SU-DHL-6 (cell line): Measurements from ENCODE around the gene CNBD2.

Experiments used
- H2AFZ ChIP-seq: fragments of 200-600 bp; sonication (generic); 2 replicates; pipeline ENCODE4 v1.6.1; 2014; ENCODE audit warnings: low read depth, mild to moderate bottlenecking, moderate library complexity, mixed read lengths, antibody characterized with exemption, low read length; ENCODE audit not compliant: severe bottlenecking
- H3F3A ChIP-seq: fragments of 200-600 bp; shearing (Covaris generic); 2 replicates; pipeline ENCODE4 v1.6.0; 2016; ENCODE audit warnings: antibody characterized with exemption, mild to moderate bottlenecking; ENCODE audit not compliant: insufficient read depth
- H3K27ac ChIP-seq: fragments of 200-600 bp; sonication (generic); 2 replicates; pipeline ENCODE4 v1.5.1; 2016; ENCODE audit warnings: low read depth, mild to moderate bottlenecking, low read length, moderate library complexity, mixed read lengths
- H3K27me3 ChIP-seq: fragments of 200-600 bp; sonication (generic), shearing (Covaris generic); 2 replicates; pipeline ENCODE4 v1.6.0; 2014; ENCODE audit warnings: mild to moderate bottlenecking, low read length
- H3K36me3 ChIP-seq: fragments of 200-600 bp; sonication (generic); 2 replicates; pipeline ENCODE4 v1.6.1; 2014; ENCODE audit warnings: mild to moderate bottlenecking, low read length, mixed read lengths
- H3K4me2 ChIP-seq: fragments of 300-600, 200-600 bp; shearing (Covaris generic), sonication (generic); 2 replicates; pipeline ENCODE4 v1.6.0; 2014; ENCODE audit warnings: low read length, low read depth, mild to moderate bottlenecking; ENCODE audit not compliant: poor library complexity, severe bottlenecking
- H3K4me3 ChIP-seq: fragments of 200-600 bp; sonication (generic); 2 replicates; pipeline ENCODE4 v1.5.1; 2014; ENCODE audit warnings: antibody characterized with exemption, low read length, mild to moderate bottlenecking, mixed read lengths; ENCODE audit not compliant: insufficient read depth, poor library complexity, severe bottlenecking
- H3K79me2 ChIP-seq: fragments of 200-600 bp; sonication (generic); 2 replicates; pipeline ENCODE4 v1.6.1; 2014; ENCODE audit warnings: mild to moderate bottlenecking, low read length, moderate library complexity; ENCODE audit not compliant: insufficient read depth
- H3K9ac ChIP-seq: fragments of 200-600 bp; sonication (generic); 2 replicates; pipeline ENCODE4 v1.7.0; 2014; ENCODE audit warnings: mild to moderate bottlenecking, low read length
- H3K9me2 ChIP-seq: fragments of 200-600 bp; sonication (generic); replicated peaks from 2 replicates; pipeline ENCODE4 v1.6.1; 2014; ENCODE audit warnings: low read length; ENCODE audit not compliant: insufficient read depth
- H3K9me3 ChIP-seq: fragments of 200-600 bp; sonication (generic); 2 replicates; pipeline ENCODE4 v1.6.1; 2014; ENCODE audit warnings: low read length, mixed read lengths; ENCODE audit not compliant: insufficient read depth
- H4K20me1 ChIP-seq: fragments of 200-600 bp; sonication (generic); 2 replicates; pipeline ENCODE4 v1.6.1; 2014; ENCODE audit warnings: low read depth, mild to moderate bottlenecking, antibody characterized with exemption, low read length, moderate library complexity, mixed read lengths
- CTCF ChIP-seq: fragments of 200-600 bp; sonication (generic); IDR thresholded peaks from one replicate; pipeline ENCODE4 v1.5.1; 2017; ENCODE audit warnings: antibody characterized with exemption, mild to moderate bottlenecking, low read length, moderate library complexity; ENCODE audit not compliant: insufficient read depth, poor library complexity, severe bottlenecking
- EZH2phosphoT487 ChIP-seq: fragments of 200-600 bp; sonication (generic), shearing (Covaris generic); conservative IDR thresholded peaks from 2 replicates; pipeline ENCODE4 v1.6.1; 2018; ENCODE audit warnings: mild to moderate bottlenecking, antibody characterized with exemption, low read length, moderate library complexity, mixed read lengths

CNBD2 gene

GRCh38 chr20:36010076-36010475, 41.7 kb downstream of the CNBD2 start:
- Histone ChIP-seq H3K9me3 (no peaks in the 10 kb centered on the region), H3K27ac (no peak overlapping the region), H4K20me1 (no peaks in the 10 kb centered on the region), H2AFZ (no peak overlapping the region), H3F3A (no peaks in the 10 kb centered on the region), H3K4me3 (no peak overlapping the region), H3K36me3 (no peaks in the 10 kb centered on the region), H3K9ac (no peak overlapping the region), H3K9me2 (no peaks in the 10 kb centered on the region), H3K79me2 (no peaks in the 10 kb centered on the region), H3K27me3 (no peaks in the 10 kb centered on the region), H3K4me2 (no peak overlapping the region)
- TF ChIP-seq CTCF (no peak), EZH2phosphoT487 (no peak)

- Histone ChIP-seq H3K9me3 (no peaks in the 10 kb centered on the region), H4K20me1 (no peaks in the 10 kb centered on the region), H3K9me2 (no peaks in the 10 kb centered on the region), H3K27ac (no peak overlapping the region), H3K36me3 (no peaks in the 10 kb centered on the region), H3F3A (no peaks in the 10 kb centered on the region), H3K4me3 (no peak overlapping the region), H3K9ac (no peak overlapping the region), H3K4me2 (no peak overlapping the region), H3K27me3 (no peaks in the 10 kb centered on the region), H3K79me2 (no peaks in the 10 kb centered on the region), H2AFZ (no peak overlapping the region)
- TF ChIP-seq EZH2phosphoT487 (no peak), CTCF (no peak)
Measured at GRCh38 chr20:36010825-36011224, 42.4 kb downstream of the CNBD2 start.

- Histone ChIP-seq H4K20me1 (no peaks in the 10 kb centered on the region), H3K27me3 (no peaks in the 10 kb centered on the region), H3F3A (no peaks in the 10 kb centered on the region), H3K9me2 (no peaks in the 10 kb centered on the region), H2AFZ (no peak overlapping the region), H3K79me2 (no peaks in the 10 kb centered on the region), H3K4me2 (no peak overlapping the region), H3K4me3 (no peak overlapping the region), H3K9ac (no peak overlapping the region), H3K9me3 (no peaks in the 10 kb centered on the region), H3K27ac (no peak overlapping the region), H3K36me3 (no peaks in the 10 kb centered on the region)
- no peak for TF ChIP-seq EZH2phosphoT487
- TF ChIP-seq CTCF, result no peak
Measured at GRCh38 chr20:36015806-36016403, 47.5 kb downstream of the CNBD2 start.
